ENCODE results near the gene PALLD.

- TF ChIP-seq CTCF (tag by site-specific recombination; IDR thresholded peaks at IDR 0.05), result no peak
- TF ChIP-seq SP3 (tag by site-specific recombination; IDR thresholded peaks at IDR 0.05), result no peak
- no peak for TF ChIP-seq ZNF558 (tag by site-specific recombination; IDR thresholded peaks at IDR 0.05)
- TF ChIP-seq ZNF350 (tag by site-specific recombination; IDR thresholded peaks at IDR 0.05), result no peak
- no peak for TF ChIP-seq ZNF274 (IDR thresholded peaks at IDR 0.05; ENCODE audit: low read length)
- TF ChIP-seq ZNF274 (tag by site-specific recombination; IDR thresholded peaks at IDR 0.05; ENCODE audit: borderline replicate concordance), result no peak
- TF ChIP-seq ZNF341 (tag by site-specific recombination; IDR thresholded peaks at IDR 0.05; ENCODE audit: low read depth), result no peak
- no peak for TF ChIP-seq ZBTB11 (tag by site-specific recombination; conservative IDR thresholded peaks at IDR 0.05; ENCODE audit: low read depth)
- TF ChIP-seq ZNF654 (tag by site-specific recombination; IDR thresholded peaks at IDR 0.05; ENCODE audit: low read depth), result no peak
- no peak for TF ChIP-seq REPIN1 (tag by site-specific recombination; IDR thresholded peaks at IDR 0.05; ENCODE audit: low read depth)
- no peak for TF ChIP-seq ZNF221 (tag by site-specific recombination; IDR thresholded peaks at IDR 0.05; ENCODE audit: borderline replicate concordance)
- TF ChIP-seq RBAK (tag by site-specific recombination; IDR thresholded peaks at IDR 0.05), result no peak
- TF ChIP-seq TCF7L2 (IDR thresholded peaks at IDR 0.05; ENCODE audit: borderline replicate concordance, low read depth, low read length), result no peak
Observed at GRCh38 chr4:168551211-168551610, 54.4 kb downstream of the PALLD start.

Data from HEK293 (cell line).